ENCODE measurements around the gene SDC1. TPM values are rescaled to one million over a fixed set of nuclear protein-coding genes. Genes with fewer than 3 reads are reported as not detected.
A peak's percentile ranks its signal among the peaks of the same experiment; 100 is the strongest.

Gene SDC1
- total RNA-seq, 1 donor from 2014 or later = 1,059 TPM

DNA sequence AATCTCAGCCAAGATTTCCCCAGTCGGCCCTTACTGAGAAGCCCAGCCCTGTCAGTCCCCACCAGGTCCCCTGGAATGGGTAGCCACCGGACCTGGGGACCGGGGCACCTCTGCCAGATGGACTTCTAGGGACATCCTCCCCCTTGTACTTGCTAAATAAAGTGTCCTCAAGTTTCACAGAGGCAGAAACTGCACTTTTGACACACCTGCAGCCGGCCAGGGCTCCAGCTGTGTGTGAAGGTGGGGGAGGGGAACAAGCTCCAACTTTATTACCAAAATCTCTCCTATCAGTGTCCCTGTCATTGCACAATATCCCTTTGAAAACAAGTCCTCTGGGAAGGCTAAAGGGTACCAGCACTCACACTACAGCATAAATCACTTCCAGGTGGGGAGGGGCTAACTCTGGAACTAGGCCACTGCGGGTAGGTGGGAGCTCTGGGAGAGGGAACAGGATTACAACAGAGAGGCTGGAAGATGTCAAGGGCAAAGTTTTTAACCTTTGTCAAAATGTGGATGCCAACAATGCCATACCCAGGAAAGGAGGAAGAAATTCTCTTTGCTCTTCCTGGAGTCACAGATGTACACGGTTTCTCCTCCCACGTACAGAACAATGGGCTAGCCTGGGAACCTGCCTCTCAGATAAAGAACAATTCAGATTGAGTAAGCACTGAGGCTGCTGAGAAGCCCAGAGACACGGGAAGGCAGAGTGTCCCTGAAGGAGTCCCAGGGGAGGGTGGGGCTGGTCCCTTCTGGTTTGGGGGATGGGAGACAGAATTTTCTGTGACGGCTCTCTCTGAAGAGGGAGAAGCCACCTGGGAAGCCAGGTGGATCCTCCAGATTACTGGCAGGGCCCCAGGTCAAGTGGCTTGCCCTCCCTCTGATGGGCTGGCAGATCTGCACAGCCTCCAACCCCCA lies 11.0 kb downstream of the SDC1 start:
- no peak for DNase-seq (ENCODE audit: low spot score)

DNA sequence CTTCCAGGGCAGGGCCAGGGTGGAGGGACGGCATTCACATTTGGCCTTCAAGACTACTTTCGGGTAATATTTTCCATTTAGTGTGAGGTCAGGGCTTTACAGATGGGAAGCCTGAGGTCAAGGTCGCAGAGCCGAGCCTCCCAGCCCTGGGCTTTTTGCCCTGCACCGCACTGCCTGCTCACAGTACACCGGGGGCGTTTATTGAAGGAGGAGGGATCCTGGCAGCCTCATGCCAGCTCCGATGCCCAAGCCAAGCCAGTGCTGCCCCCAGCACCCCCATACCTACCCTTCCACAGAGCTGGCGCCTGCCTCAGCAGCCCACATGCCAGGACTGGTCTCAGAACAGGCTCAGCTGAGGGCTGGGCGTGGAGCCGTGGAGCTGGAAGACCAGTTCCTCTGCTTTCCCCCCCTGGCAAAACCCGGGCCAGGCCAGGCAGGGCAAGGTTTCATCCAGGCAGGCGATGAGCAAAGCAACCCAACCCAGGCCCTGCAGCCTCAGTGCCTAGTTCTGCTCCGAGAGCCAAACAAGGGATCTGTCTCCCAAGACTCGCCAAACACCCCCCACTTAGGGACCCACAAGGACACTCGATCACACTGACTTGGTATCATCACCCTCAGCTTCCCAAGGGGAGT lies 11.9 kb downstream of the SDC1 start:
- peak; percentile 75 for DNase-seq (ENCODE audit: low spot score)

DNA sequence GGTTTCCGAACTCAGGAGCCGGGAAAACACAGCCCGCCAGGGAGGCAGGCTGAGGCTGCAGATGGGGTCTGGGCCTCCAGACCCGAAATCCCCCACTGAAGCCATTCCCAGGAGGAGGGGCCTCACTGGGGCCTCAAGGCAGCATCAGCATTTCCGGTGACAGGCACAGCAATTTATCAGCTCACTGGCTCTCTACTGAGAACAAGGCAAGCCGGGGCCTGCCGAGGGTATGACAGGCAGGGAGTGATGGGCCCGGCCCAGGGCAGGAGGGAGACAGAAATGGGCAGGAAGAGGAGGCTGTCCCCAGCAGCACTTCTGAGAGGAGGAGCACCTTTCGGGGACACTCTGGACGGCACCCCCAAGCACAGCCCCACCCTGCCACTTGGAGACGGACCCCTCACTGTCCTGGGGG lies 12.5 kb downstream of the SDC1 start:
- DNase-seq (ENCODE audit: low spot score) = no peak

DNA sequence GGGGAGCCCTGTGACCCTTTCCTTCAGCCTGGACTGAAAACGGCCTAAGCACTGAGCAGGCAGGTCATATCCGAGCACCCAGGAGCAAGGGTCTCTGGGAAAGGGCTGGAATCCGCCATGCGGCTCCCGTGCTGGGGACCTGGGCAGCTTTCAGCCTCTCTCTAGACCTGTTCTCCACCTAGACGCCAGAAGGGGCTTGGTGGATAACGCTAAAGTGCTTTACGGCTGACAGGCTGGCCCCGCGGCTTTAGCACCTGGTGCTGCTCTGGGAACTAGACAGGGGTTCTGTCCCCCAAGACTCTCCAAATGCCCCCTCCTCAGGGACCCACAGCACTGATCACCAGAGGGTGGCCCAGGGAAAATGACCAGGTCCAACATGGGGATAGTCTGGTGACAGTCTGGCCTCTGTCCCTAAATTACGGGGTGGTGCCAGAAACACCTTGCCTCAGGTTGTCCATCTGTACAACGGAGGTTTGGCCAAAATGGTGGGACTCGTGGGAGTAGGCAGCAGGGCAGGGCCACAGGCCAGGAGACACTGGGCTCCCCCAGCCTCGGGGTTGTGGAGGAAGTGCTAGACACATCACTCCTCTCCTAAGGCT lies 13.0 kb downstream of the SDC1 start:
- DNase-seq (ENCODE audit: low spot score) = no peak

DNA sequence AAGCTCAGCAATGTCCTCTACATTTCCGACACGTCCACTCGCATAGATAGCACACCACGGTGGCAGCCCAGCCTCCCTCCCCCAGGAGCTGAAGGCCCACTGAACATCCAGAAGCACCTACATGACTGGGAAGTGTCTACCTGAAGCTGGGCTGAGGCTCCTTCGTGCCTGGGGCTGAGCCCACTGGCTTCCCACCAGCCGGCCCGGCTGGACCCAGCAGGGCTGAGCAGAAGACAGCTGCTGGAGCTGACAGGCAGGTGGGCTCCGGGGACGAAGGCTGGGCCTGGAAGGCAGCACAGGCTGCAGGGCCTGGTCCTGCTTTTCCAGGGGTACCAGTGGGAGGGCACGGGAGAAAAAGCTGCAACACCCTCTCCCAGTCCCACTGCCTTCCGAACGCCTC lies 13.5 kb downstream of the SDC1 start:
- DNase-seq (ENCODE audit: low spot score) = no peak

DNA sequence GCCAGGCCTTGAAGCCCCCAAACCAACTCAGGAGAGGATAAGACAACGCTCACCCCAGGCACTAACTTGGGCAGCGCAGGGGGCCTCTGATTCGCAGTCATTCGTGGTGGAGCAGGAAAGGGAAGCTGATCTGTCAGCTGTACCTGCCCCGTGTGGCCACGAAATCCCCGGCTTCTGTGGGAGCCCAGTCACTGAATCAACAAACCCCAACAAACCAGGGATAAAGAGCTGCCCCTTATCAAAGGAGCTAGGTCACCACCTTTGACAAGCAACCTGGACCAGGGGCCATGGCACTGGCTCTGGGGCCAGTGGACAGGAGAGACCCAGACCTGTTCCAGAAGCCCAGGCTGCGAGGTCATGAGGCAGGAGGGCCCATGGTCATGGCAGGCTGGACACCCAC lies 14.5 kb downstream of the SDC1 start:
- DNase-seq (ENCODE audit: low spot score) = no peak

DNA sequence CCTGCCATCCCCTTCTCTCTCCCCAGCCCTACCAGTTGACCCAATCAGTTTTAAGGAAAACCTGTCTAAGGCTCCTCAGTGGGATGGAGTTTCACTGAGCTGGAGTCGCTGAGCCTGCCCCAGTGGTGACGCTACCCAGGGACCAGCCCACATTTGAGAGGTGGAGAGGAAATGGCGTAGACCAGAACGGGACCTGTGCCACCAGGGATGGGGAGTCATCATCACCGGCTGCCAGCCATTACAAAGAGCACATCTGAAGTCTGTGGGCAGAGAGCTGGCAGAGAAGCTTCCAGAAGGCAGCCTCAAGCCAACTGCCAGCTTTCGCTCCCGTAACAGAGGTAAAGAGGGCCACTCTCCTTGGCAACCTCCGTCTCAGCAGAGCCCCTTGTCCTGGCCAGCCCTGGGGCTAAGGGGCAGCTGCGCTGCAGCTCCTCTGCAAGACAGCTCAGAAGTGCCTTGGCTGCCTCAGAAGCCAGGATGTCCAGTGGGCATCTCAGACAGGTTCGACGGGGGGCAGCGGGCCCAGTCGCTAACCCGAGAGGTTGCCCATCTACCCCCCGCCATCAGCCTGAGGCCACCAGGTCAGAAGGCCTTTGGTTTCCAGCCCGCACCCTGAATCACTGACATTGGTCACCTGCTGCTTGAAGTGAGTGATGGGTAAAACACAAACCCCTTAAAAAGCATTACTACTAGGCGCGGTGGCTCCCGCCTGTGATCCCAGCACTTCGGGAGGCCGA lies 15.4 kb downstream of the SDC1 start:
- DNase-seq (ENCODE audit: low spot score) = no peak

DNA sequence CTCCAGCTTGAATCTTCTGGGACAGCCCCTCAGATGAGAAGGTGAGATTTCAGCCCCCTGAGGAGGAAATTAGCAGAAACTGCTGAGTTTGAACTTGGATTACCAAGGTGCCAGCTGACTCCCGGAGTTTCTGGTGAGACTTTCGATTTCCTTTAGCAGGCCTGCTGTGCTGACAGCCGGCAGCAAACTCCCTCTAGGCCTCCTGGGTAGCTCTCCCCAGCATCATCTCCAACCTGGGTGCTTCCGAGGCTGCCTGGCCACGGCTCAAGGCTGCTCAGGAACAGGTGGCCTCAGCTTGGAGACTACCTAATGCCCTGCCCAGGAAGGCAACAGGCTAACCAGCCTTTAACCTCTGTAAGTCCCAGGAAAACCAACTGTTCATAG lies 16.5 kb downstream of the SDC1 start:
- no peak for DNase-seq (ENCODE audit: low spot score)

DNA sequence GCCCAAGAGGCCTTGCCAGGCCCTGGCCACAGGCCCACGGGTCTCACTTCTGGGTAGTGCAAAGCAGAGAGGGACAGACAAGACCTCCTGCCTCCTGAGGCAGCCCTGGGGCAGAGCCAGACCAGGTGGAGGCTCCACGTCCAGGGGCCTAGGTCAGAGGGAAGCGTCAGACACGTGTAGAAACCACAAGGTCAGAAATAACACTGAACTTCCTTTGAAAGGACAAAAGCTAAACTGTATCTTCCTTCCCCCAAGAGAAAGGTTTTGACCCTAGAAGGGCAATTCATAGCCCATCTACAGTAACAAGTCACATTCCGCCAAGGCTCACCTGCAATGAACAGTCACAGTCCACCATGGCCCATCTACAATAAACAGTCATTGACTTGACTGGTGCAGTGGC lies 17.9 kb downstream of the SDC1 start:
- DNase-seq (ENCODE audit: low spot score) = no peak

DNA sequence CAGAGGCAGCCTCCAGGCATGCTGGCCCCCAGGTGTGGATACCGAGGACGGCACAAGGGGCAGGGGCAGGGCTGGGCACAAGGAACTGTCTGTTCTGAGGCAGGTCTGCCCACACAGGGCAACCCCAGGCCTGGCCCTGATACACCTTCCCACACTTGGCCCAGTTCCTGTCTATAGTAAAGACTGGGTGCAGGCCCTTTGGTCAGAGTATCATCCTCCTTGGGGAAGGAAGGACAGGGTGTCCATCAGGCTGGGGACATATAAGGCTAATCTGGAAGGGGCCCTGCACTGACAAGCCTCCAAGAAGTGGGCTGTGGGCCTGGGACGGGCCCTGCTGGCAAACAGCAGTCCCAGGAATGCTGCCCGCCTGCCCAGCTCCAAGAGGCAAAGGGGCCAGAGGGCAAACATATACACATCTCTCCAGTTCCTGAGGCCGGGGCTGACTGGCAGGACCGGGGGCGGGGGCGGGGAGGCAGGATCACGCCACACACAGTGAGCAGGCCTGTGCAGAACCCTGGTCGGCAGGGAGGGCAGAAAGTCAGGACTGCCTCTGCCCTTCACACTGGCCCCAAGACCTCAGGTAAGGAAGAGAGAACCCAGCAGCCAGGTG lies 18.9 kb downstream of the SDC1 start:
- DNase-seq (ENCODE audit: low spot score) = no peak

DNA sequence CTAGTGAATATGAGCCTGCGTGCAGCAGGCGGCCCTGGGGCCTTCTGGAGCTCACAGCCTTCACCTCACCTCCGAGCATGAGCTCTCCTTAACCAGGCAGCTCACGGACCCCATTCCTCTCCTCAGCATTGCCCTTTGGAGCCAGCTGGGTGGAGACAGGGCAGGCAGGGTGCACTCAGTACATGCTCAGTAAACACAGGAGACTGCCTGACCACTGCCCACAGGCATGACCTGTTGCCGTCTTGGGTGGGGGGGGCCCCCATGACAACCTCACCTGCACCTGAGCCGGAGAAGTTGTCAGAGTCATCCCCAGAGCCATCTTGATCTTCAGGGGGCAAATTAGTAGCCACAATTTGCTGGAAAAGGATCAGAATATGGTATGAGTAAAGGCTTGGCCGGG lies 19.9 kb downstream of the SDC1 start:
- DNase-seq (ENCODE audit: low spot score) = no peak

DNA sequence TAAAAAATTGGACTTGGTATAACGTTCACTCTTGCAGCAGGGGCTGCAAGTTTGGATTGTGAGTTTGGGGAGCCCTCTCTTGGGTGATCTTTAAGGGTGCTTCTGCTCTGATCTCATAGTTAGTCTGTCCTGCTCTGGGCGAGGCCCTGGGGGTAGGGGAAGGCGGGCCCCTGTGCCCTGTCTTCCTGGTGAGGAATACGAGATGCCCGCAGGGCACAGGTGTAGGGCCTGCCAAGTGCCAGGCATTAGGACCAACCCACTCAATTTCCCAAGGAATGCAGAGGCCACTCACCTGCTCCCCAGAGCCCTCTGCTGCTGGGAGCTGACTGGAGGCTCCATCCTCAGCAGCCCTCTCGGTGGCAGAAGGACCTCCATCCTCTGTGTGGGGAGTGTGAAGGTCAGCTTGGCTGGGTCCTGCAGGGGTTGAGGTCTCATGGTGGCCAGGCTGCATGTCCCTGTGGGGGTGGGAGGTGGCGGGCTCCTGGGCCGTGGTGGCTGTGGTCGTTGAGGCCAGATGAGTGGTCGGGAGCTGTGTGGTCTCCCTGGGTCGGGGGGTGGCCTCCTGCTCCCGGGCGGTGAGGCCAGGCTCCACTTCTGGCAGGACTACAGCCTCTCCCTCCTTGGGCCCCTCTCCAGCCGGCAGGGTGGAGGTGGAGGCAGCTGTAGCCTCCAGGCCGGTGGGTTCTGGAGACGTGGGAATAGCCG lies 21.3 kb downstream of the SDC1 start:
- DNase-seq (ENCODE audit: low spot score) = no peak

DNA sequence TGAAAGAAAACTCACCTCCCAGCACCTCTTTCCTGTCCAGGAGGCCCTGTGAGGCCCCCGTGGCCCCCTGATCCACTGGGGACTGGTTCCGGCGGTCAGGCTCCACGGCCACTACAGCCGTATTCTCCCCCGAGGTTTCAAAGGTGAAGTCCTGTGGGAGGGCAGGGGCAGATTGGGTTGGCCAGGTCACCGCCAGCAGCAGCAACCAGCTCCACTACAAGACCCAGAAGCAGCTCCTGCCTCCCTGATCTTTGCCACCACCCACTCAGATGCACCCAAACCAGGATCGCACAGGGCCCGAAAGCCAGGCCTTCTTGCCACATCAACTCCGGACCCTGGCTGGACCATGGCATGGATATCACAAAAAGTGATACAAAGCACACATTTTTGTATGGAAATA lies 21.9 kb downstream of the SDC1 start:
- DNase-seq (ENCODE audit: low spot score) = no peak

DNA sequence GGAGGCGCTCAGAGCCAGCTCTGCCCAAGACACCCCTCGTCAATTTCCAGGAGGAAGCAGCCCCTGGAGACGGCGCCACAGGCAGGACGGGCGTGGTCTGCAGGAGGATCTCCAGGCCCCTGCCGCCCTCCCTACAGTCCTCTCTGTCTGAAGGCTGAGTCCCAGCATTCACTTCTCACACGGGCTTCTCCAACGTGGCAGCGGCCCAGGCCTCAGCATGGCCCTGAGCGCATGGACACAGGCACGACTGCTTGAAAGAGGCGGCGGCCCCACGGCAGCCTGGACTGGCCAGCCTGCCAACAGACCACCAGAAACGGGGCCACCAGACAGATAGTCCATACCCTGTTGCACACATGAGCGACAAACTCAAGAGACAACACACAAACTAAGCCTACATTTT lies 23.3 kb downstream of the SDC1 start:
- DNase-seq (ENCODE audit: low spot score) = no peak

DNA sequence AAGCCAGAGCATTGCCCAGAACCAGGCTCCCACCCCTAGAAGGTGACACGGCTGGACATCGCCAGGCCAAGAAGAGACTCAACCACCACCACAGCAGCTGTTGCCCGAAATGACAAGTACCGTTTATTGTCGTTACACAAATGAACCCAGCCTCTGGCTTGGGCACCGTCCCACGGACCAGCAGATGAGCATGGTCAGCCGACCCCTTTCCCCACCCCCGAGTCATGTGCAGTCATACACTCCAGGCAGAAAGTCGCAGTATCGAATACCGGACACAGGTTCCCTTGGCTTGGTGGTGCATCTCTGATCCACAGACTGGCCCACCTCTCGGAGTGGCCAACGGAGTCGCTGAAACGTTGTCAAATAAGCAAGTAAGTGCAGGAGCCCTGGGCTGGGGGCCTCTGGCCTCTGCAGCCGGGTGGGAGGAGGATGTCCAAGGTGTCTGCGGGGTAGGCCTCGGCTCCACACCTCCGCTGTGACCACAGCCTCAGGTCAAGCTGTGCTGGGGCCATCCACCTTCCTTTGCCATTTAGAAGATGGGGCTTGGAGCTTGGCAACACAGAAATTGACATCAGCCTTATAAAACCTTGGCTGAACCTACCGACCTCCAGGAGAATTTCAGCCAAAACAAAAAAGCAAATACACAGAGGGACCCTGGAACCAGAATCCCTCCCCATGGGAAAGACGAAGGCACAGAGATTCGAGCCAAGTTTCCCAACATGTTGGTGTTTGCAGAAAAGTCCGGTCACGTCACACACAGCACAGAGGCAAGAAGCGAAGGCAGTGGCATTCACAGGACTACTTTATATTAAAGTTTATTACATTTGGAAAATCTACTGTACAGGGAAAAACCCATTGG lies 24.0 kb downstream of the SDC1 start:
- DNase-seq (ENCODE audit: low spot score) = no peak

DNA sequence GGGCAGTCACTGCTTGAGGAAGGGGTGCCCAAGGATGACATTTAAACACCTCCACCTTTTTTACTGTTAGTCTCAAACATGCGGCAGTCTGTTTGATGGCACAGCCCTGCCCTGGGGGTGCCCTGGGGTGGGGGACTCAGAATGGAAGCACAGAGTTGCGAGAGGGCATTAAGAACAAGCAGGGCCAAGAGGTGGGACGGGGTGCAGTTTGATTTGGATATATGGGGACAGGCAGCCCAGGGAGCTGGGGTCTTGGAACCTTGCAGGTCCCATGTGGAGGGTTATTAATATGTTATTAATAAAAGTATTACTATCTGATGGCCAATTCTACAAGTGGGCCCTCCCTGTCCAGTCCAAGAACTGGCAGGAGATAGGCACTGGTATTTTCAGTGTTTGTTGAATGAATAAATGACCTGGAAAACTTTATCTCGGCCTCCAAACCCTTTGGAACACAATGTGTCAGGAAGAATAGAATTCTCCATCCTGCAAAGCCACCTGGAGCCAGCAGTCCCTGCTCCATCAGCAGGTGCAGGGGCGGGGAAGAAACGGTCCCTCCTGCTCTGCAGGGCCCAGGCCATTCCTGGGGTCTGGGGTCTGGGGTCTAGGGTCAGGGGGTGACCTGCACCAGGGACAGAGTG lies 25.2 kb downstream of the SDC1 start:
- DNase-seq (ENCODE audit: low spot score) = no peak

DNA sequence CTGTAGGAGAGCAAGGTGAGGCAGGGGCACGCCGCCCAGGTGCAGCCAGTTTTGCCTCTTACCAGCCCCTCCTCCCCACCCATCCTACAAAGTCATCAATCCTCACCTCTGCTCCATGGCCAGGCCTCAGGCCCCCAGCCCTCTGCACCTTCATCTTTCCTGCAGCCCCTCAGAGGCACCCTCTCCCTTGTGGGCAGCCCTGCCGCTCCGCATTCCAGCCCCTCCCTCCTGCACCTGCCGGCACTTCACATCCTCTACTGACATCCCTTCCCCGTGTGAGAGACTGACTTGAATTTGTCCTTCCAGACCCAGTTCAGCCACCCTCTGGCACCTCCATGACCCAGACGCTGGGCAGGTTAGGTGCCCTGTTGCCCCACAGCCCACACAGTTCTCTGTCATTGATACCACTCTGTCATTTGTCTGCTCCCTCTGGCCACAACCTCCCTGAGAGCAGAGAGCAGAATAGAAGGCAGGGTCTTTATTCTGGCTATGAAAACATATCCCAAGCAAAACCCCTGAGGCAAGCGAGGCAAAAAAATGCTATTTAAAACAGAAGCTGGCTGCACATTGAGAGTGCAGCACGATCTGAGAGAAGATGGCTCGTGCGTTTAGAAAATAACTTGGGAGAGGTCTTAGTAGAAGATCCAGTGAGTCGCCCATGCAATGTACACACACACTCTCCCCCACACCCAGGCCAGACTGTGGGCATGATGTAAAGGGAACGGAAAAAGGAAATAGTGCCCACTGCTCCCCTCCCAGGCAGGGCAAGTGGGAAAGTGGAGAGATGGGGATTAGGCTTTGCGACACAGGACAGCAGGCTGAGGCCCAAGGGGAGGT lies 25.9 kb downstream of the SDC1 start:
- no peak for DNase-seq (ENCODE audit: low spot score)

DNA sequence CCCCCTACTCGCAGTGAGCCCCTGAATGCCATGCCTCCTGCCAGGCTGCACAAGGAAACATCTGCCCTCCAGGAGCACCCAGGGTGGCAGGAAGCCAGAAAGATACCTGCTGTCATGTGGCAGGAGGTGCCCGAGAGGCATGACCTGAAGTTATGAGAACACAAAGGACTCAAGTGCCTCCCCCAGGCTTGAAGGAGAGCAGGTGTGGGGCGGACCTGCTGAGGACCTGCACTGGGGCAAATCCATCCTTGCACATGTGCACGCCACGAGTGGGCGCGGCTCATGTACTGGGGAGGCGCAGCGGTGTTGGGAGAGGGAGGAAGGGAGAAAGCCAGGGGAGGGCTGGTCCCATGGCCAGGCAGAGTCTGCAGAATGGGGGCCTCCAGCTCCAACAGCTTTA lies 26.9 kb downstream of the SDC1 start:
- peak; percentile 94 for DNase-seq (ENCODE audit: low spot score)

DNA sequence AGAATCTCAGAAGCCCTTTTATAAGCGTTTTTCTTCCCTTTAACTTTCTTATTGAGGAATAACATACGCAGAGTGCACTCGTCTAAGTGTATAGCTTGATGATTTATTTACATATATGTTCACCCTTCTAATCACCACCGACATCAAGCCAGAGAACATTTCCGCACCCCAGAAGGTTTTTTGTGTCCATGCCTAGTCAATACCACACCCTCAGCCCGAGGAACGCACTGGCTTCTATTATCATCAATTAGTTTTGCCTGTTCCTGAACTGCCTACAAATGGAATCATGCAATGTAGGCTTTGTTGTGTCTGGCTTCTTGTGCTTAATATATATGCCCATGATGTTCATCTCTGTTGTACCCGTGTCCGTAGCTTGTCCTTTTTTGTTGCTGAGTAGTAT lies 27.7 kb downstream of the SDC1 start:
- DNase-seq (ENCODE audit: low spot score) = no peak

All from mucosa of gallbladder (tissue), 1 donor.